ENCODE results near the gene SETBP1. TPM values are rescaled to one million over a fixed set of nuclear protein-coding genes. Genes with fewer than 3 reads are reported as not detected.

The SETBP1 gene
- total and polyA plus RNA-seq, 2 of the 8 experiments (the other 6 are each of a cell fraction or from before 2014, with no cell fraction given), result 2.0 to 6.5 TPM

DNA sequence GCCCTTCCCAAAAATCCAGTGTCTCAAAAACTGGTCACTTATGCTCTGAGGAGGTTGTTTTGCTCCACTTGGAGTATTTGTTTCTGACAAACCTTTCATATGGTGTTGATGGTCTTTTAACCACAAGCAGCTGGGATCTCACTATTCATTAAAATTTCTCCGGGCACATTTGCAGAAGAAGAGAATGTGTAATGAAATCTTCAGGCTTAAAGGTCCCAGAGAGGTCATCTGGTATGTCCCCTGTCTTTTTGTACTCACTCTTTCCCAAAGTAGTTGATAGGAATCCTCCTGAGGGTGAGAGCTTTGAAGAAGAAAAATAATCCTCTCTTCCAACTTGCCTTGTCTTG is 430.8 kb downstream of the SETBP1 start:
- 100% methylated on average over 1 of the region's 1 CpG; no CpG with 5 or more reads in 1 of the 2 experiments for WGBS, 2 experiments (ENCODE audit: extremely low coverage in 1 of 2, insufficient coverage in 1 of 2, insufficient read length in 1 of 2, insufficient replicate concordance in 2 of 2, low coverage in 1 of 2, low lambda C conversion rate in 2 of 2, missing lambda C conversion rate in 1 of 2)

More for the DNA sequence above, 430.8 kb downstream of the SETBP1 start:
- Histone ChIP-seq H2BK20ac (ENCODE audit: low read length) (no peak overlapping the region), H3K56ac (replicated peaks; ENCODE audit: insufficient read length, low read depth, low read length) (no peak overlapping the region), H3K79me2 (ENCODE audit: control insufficient read depth in 1 of 2, insufficient read depth in 2 of 2, low read length in 2 of 2) (no peaks in the 10 kb centered on the region), H3K23me2 (ENCODE audit: low read depth, low read length) (no peaks in the 10 kb centered on the region; the same call in 1 of the 2 replicates), H3K79me1 (ENCODE audit: low read depth, low read length) (no peaks in the 10 kb centered on the region), H4K8ac (ENCODE audit: extremely low read depth, insufficient read depth, low read length) (no peak overlapping the region), H3K9ac (replicated peaks in 1 of 4; ENCODE audit: extremely low read depth in 1 of 4, low read depth in 3 of 4, low read length in 3 of 4) (no peak overlapping the region), H3K27ac (ENCODE audit: low read depth, low read length) (no peak overlapping the region), H3K4ac (replicated peaks; ENCODE audit: insufficient read length, low read depth, low read length) (no peak overlapping the region), H3K18ac (ENCODE audit: extremely low read depth, low read length) (no peak overlapping the region), H2AFZ (ENCODE audit: low read length) (no peak overlapping the region), H3K4me3 (ENCODE audit: extremely low read depth in 1 of 4, insufficient read depth in 2 of 4, low read depth in 3 of 4, low read length in 4 of 4) (no peak overlapping the region), H2AK5ac (ENCODE audit: low read depth, low read length) (no peak overlapping the region), H3K4me2 (ENCODE audit: insufficient read depth in 1 of 2, low read depth in 2 of 2, low read length in 2 of 2) (no peak overlapping the region), H2BK12ac (ENCODE audit: low read depth, low read length) (no peak overlapping the region), H3K36me3 (ENCODE audit: control insufficient read depth in 2 of 4, insufficient read depth in 4 of 4, low read length in 3 of 4) (no peaks in the 10 kb centered on the region), H3K27me3 (replicated peaks in 1 of 4; ENCODE audit: control insufficient read depth in 3 of 4, extremely low read depth in 1 of 4, insufficient read depth in 3 of 4, low read length in 3 of 4) (no peaks in the 10 kb centered on the region), H4K5ac (ENCODE audit: insufficient read length, low read depth, low read length) (no peak overlapping the region), H4K20me1 (replicated peaks in 1 of 2; ENCODE audit: control insufficient read depth in 1 of 2, insufficient read depth in 2 of 2, low read length in 2 of 2) (no peaks in the 10 kb centered on the region), H4K91ac (replicated peaks; ENCODE audit: insufficient read length, low read length) (no peak overlapping the region), H2BK5ac (ENCODE audit: low read depth, low read length) (no peak overlapping the region), H2BK120ac (replicated peaks; ENCODE audit: low read depth, low read length) (no peak overlapping the region), H2BK15ac (ENCODE audit: low read length) (no peak overlapping the region), H3K23ac (ENCODE audit: insufficient read length) (no peak overlapping the region), H3K4me1 (replicated peaks in 1 of 4; ENCODE audit: control insufficient read depth in 3 of 4, insufficient read depth in 4 of 4, low read length in 3 of 4) (no peaks in the 10 kb centered on the region), H3K9me3 (ENCODE audit: insufficient read depth in 2 of 2, low read depth in 1 of 2, low read length in 1 of 2) (no peaks in the 10 kb centered on the region), H3K14ac (ENCODE audit: insufficient read length) (no peak overlapping the region)
- FAIRE-seq (no peak), DNase-seq (ENCODE audit: low read depth in 1 of 2, low spot score in 2 of 2) (no peak)
- POLR2A ChIA-PET (ENCODE audit: partially characterized antibody), result no interaction called here
- TF ChIP-seq, protein P1, sequence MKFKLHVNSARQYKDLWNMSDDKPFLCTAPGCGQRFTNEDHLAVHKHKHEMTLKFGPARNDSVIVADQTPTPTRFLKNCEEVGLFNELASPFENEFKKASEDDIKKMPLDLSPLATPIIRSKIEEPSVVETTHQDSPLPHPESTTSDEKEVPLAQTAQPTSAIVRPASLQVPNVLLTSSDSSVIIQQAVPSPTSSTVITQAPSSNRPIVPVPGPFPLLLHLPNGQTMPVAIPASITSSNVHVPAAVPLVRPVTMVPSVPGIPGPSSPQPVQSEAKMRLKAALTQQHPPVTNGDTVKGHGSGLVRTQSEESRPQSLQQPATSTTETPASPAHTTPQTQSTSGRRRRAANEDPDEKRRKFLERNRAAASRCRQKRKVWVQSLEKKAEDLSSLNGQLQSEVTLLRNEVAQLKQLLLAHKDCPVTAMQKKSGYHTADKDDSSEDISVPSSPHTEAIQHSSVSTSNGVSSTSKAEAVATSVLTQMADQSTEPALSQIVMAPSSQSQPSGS (IDR thresholded peaks at IDR 0.05; ENCODE audit: low read length), result no peak
- TF ChIP-seq POLR2A (IDR thresholded peaks at IDR 0.05; ENCODE audit: control extremely low read depth in 1 of 2, low read depth in 2 of 2, low read length in 2 of 2), result no peak
- no peak for TF ChIP-seq JUN (IDR thresholded peaks at IDR 0.05; ENCODE audit: low read depth, low read length)
- no peak for TF ChIP-seq KDM1A (IDR thresholded peaks at IDR 0.05; ENCODE audit: borderline replicate concordance, low read length)
- TF ChIP-seq NANOG (IDR thresholded peaks at IDR 0.05; ENCODE audit: insufficient read depth, low read depth, low read length, poor library complexity, severe bottlenecking), result no peak
- TF ChIP-seq RNF2 (IDR thresholded peaks at IDR 0.05; ENCODE audit: borderline replicate concordance, low read depth, low read length, missing control alignments, poor library complexity, severe bottlenecking), result no peak
- TF ChIP-seq SUZ12 (IDR thresholded peaks at IDR 0.05; ENCODE audit: low read length), result no peak
- TF ChIP-seq BCL11A (IDR thresholded peaks at IDR 0.05; ENCODE audit: low read depth in 2 of 2, low read length in 2 of 2), result no peak
- CTCF ChIA-PET (ENCODE audit: partially characterized antibody), result interaction anchor here (0.6 to 1.4 kb wide), 2 partner anchors 101 to 850 kb away, joined by 4 to 6 read pairs; no protein-coding TSS in a partner anchor

All from H1 (cell line).